Astrocyte (in vitro differentiated cells and primary cell): ENCODE data around the gene SC5D.

ENCODE experiments used
- EZH2 ChIP-seq: IDR thresholded peaks from 2 replicates; pipeline ENCODE4 v1.6.1; 2012; ENCODE audit warnings: mild to moderate bottlenecking, low read length, inconsistent platforms; ENCODE audit not compliant: insufficient read depth
- TF ChIP-seq, protein P1 (sequence below): IDR thresholded peaks from 2 replicates; pipeline ENCODE4 v1.5.1; 2011; ENCODE audit warnings: low read depth, mild to moderate bottlenecking, inconsistent platforms, low read length, moderate library complexity; ENCODE audit not compliant: insufficient read depth

DNA sequence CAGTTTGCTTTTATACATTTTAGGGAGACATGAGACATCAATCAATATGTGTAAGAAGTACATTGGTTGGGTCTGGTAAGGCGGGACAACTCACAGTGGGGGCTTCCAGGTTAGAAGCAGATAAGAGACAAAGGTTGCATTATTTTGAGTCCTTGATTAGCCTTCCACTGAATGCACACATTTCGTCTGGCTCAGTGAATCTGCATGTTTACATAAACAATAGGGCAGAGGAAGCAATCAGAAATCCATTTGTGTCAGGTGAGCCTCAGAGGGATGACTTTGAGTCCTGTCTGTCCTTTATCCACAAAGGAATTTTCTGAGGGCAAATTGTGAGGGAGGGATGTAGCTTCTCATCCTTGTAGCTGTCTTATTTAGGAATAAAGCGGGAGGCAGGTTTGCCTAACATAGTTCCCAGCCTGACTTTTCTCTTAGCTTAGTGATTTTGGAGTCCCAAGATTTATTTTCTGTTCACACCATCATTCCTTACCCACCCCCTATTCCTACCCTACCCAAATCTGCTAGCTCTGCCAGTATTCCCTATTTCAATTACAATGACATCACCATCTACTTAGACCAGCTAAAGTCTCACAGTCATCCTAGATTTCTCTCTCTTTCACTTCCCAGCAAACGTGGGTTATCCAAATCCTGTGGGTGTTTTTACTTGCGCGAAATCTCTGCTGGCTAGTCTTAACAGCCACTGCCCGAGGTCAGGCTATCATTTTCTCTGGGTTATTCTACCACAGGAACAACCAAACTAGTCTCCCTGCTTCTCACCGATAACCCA, 2.9 kb downstream of the SC5D start:
- TF ChIP-seq, protein P1, sequence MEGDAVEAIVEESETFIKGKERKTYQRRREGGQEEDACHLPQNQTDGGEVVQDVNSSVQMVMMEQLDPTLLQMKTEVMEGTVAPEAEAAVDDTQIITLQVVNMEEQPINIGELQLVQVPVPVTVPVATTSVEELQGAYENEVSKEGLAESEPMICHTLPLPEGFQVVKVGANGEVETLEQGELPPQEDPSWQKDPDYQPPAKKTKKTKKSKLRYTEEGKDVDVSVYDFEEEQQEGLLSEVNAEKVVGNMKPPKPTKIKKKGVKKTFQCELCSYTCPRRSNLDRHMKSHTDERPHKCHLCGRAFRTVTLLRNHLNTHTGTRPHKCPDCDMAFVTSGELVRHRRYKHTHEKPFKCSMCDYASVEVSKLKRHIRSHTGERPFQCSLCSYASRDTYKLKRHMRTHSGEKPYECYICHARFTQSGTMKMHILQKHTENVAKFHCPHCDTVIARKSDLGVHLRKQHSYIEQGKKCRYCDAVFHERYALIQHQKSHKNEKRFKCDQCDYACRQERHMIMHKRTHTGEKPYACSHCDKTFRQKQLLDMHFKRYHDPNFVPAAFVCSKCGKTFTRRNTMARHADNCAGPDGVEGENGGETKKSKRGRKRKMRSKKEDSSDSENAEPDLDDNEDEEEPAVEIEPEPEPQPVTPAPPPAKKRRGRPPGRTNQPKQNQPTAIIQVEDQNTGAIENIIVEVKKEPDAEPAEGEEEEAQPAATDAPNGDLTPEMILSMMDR, result no peak
- TF ChIP-seq EZH2, result no peak
